Stomach (tissue), 4 donors: ENCODE data around the gene CCNG1.

ENCODE experiments used
- CTCF ChIP-seq, 7 experiments: fragments of 450-650 bp in 4 of 7; fragments of 200-600 bp in 3 of 7; sonication (generic) in 3 of 7; IDR thresholded peaks; one replicate each; pipeline ENCODE4 v1.5.1; 2016 to 2019; ENCODE audit warnings: antibody characterized with exemption in 7 of 7, control low read depth in 2 of 7, mild to moderate bottlenecking in 1 of 7
- POLR2A ChIP-seq, 4 donors: fragments of 450-650 bp; IDR thresholded peaks; one replicate each; pipeline ENCODE4 v1.6.1; 2016; ENCODE audit warnings: antibody characterized with exemption in 4 of 4, control low read depth in 2 of 4, mild to moderate bottlenecking in 1 of 4, moderate library complexity in 1 of 4

GRCh38 chr5:163447191-163447590 lies 9.8 kb downstream of the CCNG1 start:
- no peak for TF ChIP-seq POLR2A (IDR thresholded peaks at IDR 0.05)
- TF ChIP-seq CTCF (IDR thresholded peaks at IDR 0.05) = no peak
